NCI-H1930 (cell line): ENCODE measurements around the gene LCP1.
A peak's percentile ranks its signal among the peaks of the same experiment; 100 is the strongest.

Experiments
- DNase-seq, 2 experiments: peaks; one replicate each; lab custom pipeline; 2025; lab: John Stamatoyannopoulos, UW

LCP1 gene

DNA sequence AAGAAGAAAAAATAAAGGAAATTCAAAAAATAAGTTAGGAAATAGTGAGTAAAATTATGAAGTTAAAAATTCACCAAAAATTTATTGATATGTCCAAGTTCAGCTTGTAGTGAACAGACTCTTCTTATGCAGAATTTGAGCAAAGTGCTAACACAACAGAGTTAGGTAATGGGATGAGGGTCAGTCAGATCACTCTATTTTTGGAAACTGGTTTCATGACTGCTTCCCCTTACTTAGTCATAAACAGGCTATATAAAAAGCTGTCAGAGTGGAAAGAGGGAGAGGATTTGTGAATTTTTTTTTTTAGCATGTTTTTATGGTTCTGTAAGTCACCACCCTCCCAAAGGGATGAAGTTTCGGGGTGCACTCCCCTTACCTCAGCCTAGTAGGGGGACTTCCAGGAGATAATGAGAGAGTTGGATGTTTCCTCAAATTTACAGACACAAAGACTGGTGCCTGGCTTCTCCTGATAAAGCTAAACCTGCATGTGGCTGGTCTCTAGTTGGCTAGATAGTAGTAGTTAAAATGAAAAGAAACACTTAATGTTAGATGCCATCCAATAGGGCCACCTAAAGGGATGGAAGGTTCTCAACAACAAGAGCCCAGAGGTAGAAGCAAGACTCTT, 81.7 kb downstream of the LCP1 start:
- DNase-seq, result no peak

DNA sequence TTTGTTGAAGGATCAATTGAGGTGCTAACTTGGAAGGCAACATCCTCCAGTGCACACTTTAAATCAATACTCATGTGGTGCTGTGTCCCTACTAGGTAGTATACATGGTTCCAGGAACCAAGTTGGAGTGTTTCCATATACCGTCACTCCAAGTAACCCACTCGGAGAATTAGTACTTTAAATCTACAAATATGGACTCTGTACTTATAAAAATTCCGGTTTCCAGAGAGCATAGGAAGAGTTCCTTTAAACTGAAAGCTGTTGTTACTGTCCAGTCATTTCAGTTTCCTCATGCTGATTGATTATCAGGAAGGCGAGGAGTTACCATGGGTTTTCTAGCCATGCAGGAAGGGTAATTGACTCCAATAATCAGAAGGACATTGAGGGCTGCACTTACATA, 84.3 kb downstream of the LCP1 start:
- DNase-seq, result no peak

DNA sequence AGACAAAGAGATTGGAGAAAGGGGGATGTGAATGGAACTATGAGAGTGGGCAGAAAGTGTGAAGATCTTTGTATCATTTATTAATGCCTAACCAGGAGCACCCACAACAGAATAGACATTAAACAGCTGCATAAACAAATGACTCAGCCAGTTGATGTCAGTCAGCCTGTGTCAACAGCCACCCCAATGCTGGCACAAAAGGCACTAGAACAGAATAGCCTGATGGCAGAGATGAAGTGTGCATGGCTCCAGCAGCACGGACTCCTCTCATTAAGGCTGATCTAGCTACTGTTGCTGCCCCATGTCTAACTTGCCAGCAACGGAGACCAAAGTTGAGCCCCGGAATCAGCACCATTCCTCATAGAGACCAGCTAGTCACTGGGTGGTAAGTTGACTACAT, 85.0 kb downstream of the LCP1 start:
- DNase-seq, result peak in 1 of 2 experiments; percentile 29

DNA sequence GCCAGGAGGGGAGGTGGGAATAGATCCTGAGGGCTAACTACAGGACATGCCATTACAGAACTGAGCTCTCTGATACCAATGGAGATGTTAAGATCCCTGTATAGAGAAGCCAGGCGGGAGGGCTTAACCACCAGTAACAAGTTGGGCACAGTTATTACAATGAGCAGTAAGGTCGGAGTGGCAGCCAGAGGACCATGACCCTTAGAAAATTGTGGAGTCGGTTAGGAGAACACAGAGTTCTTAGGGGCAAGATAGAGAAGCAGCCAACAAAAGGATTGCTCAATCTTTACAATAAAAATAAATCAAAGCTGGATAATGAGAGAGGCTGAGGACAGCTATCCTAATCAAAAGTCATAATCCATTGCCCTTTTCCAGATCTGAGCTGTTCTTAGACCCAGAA, 87.5 kb downstream of the LCP1 start:
- DNase-seq, result no peak

DNA sequence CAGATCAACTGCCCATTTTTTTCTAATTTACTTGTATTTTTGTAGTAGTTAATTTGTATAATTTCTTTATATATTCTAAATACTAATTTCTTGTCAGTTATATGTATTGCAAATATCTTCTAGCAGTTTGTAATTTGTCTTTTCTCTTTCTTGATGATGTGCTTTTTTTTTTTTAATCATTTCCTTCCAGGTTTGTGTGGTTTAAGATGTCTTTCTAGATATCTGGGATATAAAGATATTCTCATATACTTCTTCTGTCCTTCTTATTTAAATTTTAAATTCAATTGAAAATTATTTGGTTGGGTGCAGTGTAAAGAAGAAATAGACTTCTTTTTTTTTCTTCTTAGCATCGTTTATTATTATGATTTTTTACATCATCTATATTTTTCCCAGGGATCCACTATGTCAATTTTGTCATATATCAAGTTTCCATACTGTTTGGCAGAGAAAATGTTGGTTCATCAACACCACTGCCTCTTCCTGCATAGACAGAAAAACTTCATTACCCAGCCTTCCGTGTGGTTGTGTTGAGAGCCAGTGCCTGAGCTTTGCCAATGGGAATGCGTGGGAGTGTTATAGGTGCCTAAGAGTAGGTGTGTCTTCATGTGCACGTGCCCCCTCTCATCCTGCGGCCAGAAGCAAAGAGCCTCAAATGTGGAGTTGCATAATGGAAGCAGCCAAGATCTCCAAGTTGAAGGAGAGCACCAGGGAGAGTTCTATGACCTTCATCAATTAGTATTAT, 93.0 kb downstream of the LCP1 start:
- DNase-seq, result no peak

DNA sequence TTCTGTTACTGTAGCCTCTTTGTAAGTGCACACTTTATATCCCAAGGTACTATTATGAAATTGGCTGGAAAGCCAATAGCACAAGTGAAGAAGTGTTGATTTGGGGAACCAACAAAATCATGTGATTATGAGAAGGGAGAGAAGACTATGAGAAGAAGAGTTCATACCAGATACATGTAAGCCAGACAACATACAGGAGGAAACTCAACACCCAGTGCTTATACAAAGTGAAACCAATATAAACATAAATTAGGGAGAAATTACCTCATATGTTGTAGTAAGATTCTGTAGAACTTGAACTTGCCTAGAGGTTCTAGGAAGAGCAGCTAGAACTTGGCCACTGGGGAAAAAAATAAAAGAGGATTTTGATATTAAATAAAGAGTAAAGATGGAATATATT, 94.5 kb downstream of the LCP1 start:
- DNase-seq, result no peak

DNA sequence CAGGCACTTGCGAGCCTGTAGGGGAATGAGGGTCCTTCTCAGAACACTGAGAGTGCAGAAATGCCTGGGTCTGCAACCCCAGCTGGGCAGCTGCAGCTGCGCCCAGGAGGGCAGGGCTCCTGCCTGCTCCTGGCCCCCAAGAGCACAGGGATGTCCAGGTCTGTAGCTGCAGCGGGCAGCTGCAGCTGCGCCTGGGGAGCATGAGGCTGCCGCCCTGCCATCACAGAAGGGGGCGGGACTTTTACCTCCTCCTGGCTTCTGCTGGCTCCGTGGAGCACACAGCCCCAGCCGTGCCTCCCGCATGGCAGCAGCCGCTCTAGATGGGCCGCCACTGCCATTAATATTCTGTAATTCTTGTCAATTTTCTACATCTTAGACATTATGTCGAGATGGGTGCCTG, 95.0 kb downstream of the LCP1 start:
- DNase-seq, result no peak

DNA sequence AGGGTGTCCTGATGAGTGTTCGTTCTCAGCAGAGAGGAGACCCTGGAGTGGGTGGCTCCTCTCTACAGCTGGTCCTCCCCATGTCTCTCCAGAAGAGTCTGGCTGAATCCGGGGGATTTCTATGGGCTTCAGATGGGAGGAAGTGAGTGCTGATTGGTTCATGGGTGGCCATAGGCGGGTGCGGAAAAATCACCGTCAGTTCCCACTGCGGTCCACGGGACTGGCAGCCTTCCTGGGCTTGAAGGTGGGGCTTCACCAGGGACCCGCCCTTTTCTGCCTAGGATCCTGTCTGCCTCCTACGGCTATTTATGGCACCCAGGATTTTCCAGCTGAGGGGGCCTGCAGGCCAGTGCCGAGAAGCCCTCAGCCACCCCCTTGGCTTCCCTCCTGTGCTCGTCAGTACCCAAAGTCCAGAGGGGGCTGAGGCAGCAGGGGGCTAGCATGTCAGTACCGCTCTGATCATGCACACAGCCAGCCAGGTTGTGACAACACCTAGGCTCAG, 95.5 kb downstream of the LCP1 start:
- no peak for DNase-seq

DNA sequence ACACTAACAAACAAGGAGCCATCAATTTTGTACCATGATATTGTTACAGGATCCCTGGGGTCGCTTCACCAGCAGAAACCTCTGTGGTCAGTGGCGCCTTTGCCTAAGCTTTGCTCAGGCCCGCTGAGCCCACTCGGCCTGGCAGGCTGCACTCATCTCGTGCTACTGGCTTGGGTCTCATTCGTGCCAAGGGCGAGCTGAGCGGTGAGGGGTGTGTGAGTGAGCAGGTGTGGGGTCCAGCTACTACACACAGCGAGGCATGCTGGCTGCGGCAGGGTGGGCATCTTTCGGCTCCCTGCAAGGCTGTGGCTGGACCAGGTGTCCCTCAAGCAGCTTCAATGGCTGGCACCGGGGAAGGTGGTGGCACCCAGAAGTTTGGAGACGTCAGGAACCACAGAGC, 96.2 kb downstream of the LCP1 start:
- no peak for DNase-seq

DNA sequence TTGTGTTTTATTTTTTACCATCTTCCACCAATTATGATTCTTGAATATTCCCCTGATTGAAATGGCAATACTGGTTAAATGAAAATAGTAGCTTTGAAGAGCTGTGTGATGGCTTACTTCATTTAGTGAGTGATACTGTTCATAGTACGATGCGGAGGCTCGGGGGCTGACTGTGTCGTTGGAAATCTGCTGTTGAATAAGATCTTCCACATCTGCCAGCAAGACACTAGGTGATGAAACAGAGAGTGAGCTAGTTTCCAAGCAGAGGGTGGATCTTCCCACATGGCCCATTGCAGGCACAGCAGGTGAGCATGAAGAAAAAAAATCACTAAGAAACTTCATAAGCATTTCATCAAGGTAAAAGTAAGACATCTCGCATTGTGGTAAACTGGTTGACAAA, 99.7 kb downstream of the LCP1 start:
- no peak for DNase-seq

DNA sequence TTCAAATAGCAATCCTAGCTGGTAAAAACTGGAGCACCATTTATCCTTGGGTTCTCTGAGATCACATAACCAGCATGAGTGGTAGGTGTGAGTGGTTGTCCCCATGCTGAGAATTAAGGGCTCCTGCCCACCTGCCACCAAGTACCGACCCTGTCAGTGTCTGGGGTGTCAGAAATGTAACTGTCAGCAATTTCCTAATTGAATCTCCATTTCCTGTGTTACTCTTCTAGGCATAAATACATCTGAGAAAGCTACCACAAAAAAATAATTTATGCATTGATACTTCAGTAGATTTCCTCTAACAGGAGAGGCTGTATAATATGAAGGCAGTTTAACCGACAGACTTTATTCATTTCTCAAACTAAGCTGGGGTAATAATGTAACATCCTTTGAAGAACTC, 102.2 kb downstream of the LCP1 start:
- DNase-seq, result no peak

DNA sequence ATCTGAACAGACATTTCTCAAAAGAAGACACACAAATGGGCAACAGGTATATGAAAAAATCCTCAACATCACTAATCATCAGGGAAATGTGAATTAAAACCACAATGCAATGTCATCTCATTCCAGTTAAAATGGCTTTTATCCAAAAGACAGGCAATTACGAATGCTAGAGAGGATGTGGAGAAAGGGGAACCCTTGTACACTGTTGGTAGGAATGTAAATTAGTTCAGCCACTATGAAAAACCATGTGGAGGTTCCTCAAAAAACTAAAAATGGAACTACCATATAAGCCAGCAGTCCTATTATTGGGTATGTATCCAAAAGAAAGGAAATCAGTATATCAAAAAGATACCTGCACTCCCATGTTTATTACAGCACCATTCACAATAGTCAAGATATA, 104.7 kb downstream of the LCP1 start:
- DNase-seq, result no peak

DNA sequence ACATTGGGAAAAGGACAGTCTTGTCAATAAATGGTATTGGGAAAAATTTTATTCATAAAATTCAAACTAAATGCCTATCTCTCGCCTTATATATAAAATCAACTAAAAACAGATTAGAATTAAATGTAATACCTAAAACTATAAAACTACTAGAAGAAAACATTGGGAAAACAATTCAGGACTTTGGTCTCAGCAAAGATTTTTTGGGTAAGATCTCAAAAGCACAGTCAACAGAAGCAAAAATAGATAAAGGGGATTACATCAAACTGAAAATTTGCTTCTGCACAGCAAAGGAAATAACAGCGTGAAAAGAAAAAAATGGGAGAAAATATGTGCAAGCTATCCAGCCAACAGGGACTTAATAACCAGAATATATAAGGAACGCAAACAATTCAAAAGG, 105.2 kb downstream of the LCP1 start:
- no peak for DNase-seq
